HEK293 (cell line): Measurements from ENCODE around the gene ZNF296.

Experiments used
- CTCF ChIA-PET: fragments of 350-600 bp; formaldehyde crosslinking; extraction: SDS; loops from one replicate; lab custom pipeline; 2021; ENCODE audit warnings: antibody characterized with exemption; lab: Yijun Ruan, JAX
- POLR2A ChIA-PET: fragments of 300-600 bp; formaldehyde crosslinking; extraction: SDS; loops from one replicate; lab custom pipeline; 2020; ENCODE audit warnings: antibody characterized with exemption, inconsistent platforms; lab: Yijun Ruan, JAX
- H3K27ac ChIP-seq: fragments of 200-500 bp; sonication (Bioruptor generic); 2 replicates; pipeline ENCODE4 v1.5.1; 2014; ENCODE audit warnings: low read depth, low read length, control low read depth, inconsistent platforms; ENCODE audit errors: extremely low read depth
- H3K36me3 ChIP-seq, 2 experiments: fragments of 200-500 bp in 1 of 2; sonication (Bioruptor generic) in 1 of 2; 1 replicate in 1 of 2; 2 replicates in 1 of 2; pipeline ENCODE4 v1.5.1; 2014 to 2017; ENCODE audit warnings: inconsistent platforms in 2 of 2, low read length in 2 of 2; ENCODE audit not compliant: control insufficient read depth in 2 of 2, insufficient read depth in 1 of 2
- H3K4me1 ChIP-seq: fragments of 200-500 bp; sonication (Bioruptor generic); 2 replicates; pipeline ENCODE4 v1.5.1; 2014; ENCODE audit warnings: mild to moderate bottlenecking, low read length, inconsistent platforms; ENCODE audit not compliant: control insufficient read depth, insufficient read depth
- H3K4me3 ChIP-seq: 2 replicates; pipeline ENCODE4 v1.5.1; 2011; ENCODE audit warnings: low read depth, mild to moderate bottlenecking, control low read depth, low read length, moderate library complexity
- H3K9me3 ChIP-seq: fragments of 200-500 bp; sonication (Bioruptor generic); 2 replicates; pipeline ENCODE4 v1.5.1; 2014; ENCODE audit warnings: low read depth, low read length, inconsistent platforms; ENCODE audit not compliant: control insufficient read depth, insufficient read depth
- BCL6B ChIP-seq: fragments of 450-650 bp; formaldehyde crosslinking; IDR thresholded peaks from 2 replicates; pipeline ENCODE4 v1.5.1; 2017; ENCODE audit warnings: missing biosample characterization, missing genetic modification characterization
- GFI1B ChIP-seq: fragments of 450-650 bp; formaldehyde crosslinking; IDR thresholded peaks from 2 replicates; pipeline ENCODE4 v1.5.1; 2016; ENCODE audit warnings: missing biosample characterization, missing genetic modification characterization
- HOXD13 ChIP-seq: sonication (generic); formaldehyde crosslinking; IDR thresholded peaks from 2 replicates; pipeline ENCODE4 v1.8.0; 2022; ENCODE audit warnings: missing genetic modification reagents, borderline replicate concordance
- PRDM6 ChIP-seq: fragments of 450-650 bp; formaldehyde crosslinking; IDR thresholded peaks from 2 replicates; pipeline ENCODE4 v1.5.1; 2017; ENCODE audit warnings: missing biosample characterization, missing genetic modification characterization
- RBAK ChIP-seq: fragments of 450-650 bp; formaldehyde crosslinking; IDR thresholded peaks from 2 replicates; pipeline ENCODE4 v1.5.1; 2016; ENCODE audit warnings: missing biosample characterization, missing genetic modification characterization
- SALL2 ChIP-seq: fragments of 450-650 bp; formaldehyde crosslinking; IDR thresholded peaks from 2 replicates; pipeline ENCODE4 v1.5.0; 2017; ENCODE audit warnings: missing biosample characterization, mild to moderate bottlenecking, missing genetic modification characterization, borderline replicate concordance
- SETDB1 ChIP-seq: IDR thresholded peaks from one replicate; pipeline ENCODE4 v1.6.1; 2017; ENCODE audit warnings: mild to moderate bottlenecking, low read length, moderate library complexity, mixed read lengths; ENCODE audit not compliant: insufficient read length
- ZFHX2 ChIP-seq: fragments of 450-650 bp; formaldehyde crosslinking; conservative IDR thresholded peaks from 2 replicates; pipeline ENCODE4 v1.5.1; 2016; ENCODE audit warnings: missing biosample characterization, missing genetic modification characterization
- ZNF2 ChIP-seq: fragments of 450-650 bp; formaldehyde crosslinking; IDR thresholded peaks from 2 replicates; pipeline ENCODE4 v1.5.1; 2016; ENCODE audit warnings: missing biosample characterization, missing genetic modification characterization
- ZNF280D ChIP-seq: fragments of 450-650 bp; formaldehyde crosslinking; IDR thresholded peaks from 2 replicates; pipeline ENCODE4 v1.5.1; 2016; ENCODE audit warnings: missing biosample characterization, missing genetic modification characterization
- ZNF302 ChIP-seq: fragments of 450-650 bp; formaldehyde crosslinking; IDR thresholded peaks from 2 replicates; pipeline ENCODE4 v1.5.1; 2016; ENCODE audit warnings: missing biosample characterization, missing genetic modification characterization, low read depth
- ZNF530 ChIP-seq: fragments of 450-650 bp; formaldehyde crosslinking; IDR thresholded peaks from 2 replicates; pipeline ENCODE4 v1.5.1; 2016; ENCODE audit warnings: low read depth, missing biosample characterization, missing genetic modification characterization
- ZNF580 ChIP-seq: fragments of 450-650 bp; formaldehyde crosslinking; IDR thresholded peaks from 2 replicates; pipeline ENCODE4 v1.5.1; 2016; ENCODE audit warnings: missing biosample characterization, missing genetic modification characterization

Gene ZNF296

GRCh38 chr19:45037393-45038169 is 38.7 kb downstream of the ZNF296 start:
- H3K4me3 ChIP-seq = no peak overlapping the region
- no peaks in the 10 kb centered on the region for H3K9me3 ChIP-seq
- peaks cover 7% of the 10 kb centered on the region for H3K4me1 ChIP-seq
- H3K27ac ChIP-seq = no peak overlapping the region
- CTCF ChIA-PET = interaction anchor here (0.6 to 1.2 kb wide), 5 partner anchors 16 to 489 kb away, joined by 3 to 4 read pairs (median 3); partner anchors contain the start of gene TRAPPC6A
- TF ChIP-seq ZNF280D (0 out of 2 replicates have a peak, but pooled peaks have one; percentile 37), ZFHX2 (no peak)
- POLR2A ChIA-PET = interaction anchor here (1.1 to 2.5 kb wide), 3 partner anchors 13 to 80 kb away, joined by 3 to 35 read pairs (median 7); no protein-coding TSS in a partner anchor
- H3K36me3 ChIP-seq = peaks cover 27 to 30% of the 10 kb centered on the region in 2 experiments

- Histone ChIP-seq H3K36me3 (peaks cover 8 to 12% of the 10 kb centered on the region in 2 experiments), H3K4me3 (no peak overlapping the region), H3K9me3 (no peaks in the 10 kb centered on the region), H3K4me1 (peaks cover 7% of the 10 kb centered on the region), H3K27ac (no peak overlapping the region)
- CTCF ChIA-PET = interaction anchor here (0.6 to 2.0 kb wide), 3 partner anchors 19 to 224 kb away, joined by 3 to 6 read pairs (median 3); no protein-coding TSS in a partner anchor
- POLR2A ChIA-PET = no interaction called here
- TF ChIP-seq ZNF302 (tag by site-specific recombination) (no peak), ZNF280D (peak; percentile 99), ZNF2 (tag by site-specific recombination) (no peak), ZNF580 (tag by site-specific recombination) (peak; percentile 86), BCL6B (no peak), SETDB1 (peak; percentile 58)
Observed at GRCh38 chr19:45035755-45036154, 40.5 kb downstream of the ZNF296 start.

- Histone ChIP-seq H3K27ac (no peak overlapping the region), H3K9me3 (no peaks in the 10 kb centered on the region), H3K4me1 (no peaks in the 10 kb centered on the region), H3K36me3 (no peaks in the 10 kb centered on the region), H3K4me3 (no peak overlapping the region)
- POLR2A ChIA-PET = interaction anchor here (1.2 kb wide), 1 partner anchor 31 kb away, joined by 3 read pairs; no protein-coding TSS in a partner anchor
- no peak for TF ChIP-seq HOXD13
- TF ChIP-seq SALL2 (tag by site-specific recombination) = no peak
- no peak for TF ChIP-seq PRDM6 (tag by site-specific recombination)
- no peak for TF ChIP-seq ZNF530 (tag by site-specific recombination)
- no peak for TF ChIP-seq GFI1B (tag by site-specific recombination)
- TF ChIP-seq ZNF2 (tag by site-specific recombination) = no peak
- TF ChIP-seq RBAK (tag by site-specific recombination) = no peak
- CTCF ChIA-PET = interaction anchor here (1.3 kb wide), 1 partner anchor 111 kb away, joined by 4 read pairs; no protein-coding TSS in a partner anchor
Observed at GRCh38 chr19:45032421-45032820, 43.9 kb downstream of the ZNF296 start.
